ENCODE measurements around the gene FHAD1.

The FHAD1 gene

DNA sequence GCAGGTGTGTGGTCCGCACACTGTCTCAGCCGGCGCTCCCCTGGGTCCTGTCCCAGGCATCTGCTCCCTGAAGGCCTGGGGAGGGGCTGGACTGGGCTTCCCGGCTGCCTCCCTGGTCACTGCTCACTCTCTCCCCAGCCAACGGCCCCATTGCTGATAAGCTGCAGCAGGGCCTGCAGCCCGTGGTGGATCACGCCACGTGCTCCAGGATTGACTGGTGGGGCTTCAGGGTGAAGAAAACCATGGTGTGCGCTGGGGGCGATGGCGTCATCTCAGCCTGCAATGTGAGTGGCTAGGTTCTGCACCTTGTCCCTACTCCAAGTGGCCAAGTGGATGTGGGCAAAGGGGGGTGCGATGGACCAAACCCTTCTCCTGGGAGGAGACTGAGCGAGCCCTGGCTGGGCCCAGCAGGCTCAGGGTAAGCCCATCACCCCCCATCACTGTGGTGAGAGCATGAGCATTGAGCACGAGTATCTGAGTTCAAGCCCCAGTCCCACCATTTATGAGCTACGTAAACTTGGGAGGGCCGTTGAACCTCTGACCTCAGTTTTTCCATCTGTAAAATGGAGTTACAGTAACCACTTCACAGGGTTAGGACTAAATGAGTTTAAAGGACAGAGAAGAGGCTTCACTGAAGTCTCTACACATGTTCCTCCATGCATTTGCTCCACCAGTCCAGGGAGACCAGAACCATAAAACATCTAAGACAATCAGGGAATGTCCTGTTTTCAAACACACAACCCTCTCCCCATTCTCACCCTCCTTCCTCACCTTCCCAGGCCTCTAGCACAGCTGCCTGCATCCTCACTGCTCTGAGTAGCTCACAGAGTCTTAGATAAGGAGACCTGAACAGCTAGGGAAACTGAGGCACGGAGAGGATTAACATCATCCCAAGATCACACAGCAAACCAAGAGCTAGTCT lies 197.7 kb downstream of the FHAD1 start:
- DNase-seq, result no peak

DNA sequence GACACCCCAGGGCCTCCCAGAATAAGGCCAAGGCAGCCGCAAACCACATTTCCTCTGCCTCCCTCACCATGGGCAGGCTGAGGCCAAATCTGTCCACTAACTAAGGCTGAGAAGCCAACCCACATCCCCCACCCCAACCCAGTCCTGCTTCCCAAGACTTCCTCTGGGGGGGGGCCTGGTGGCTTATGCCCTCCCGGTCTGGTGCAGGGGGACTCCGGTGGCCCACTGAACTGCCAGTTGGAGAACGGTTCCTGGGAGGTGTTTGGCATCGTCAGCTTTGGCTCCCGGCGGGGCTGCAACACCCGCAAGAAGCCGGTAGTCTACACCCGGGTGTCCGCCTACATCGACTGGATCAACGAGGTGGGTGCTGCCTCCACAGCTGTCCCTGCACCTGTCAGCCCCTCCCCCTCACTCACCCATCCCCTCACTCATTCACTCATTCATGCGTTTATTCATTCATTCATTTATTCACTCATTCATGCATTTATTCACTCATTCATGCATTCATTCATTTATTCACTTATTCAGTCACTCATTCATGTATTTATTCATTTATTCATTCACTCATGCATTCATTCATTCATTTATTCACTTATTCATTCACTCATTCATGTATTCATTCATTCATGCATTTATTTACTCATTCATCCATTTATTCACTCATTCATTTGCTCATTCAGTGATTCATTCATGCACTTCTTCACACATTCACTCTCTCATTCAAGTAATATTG lies 198.5 kb downstream of the FHAD1 start:
- DNase-seq, result no peak

DNA sequence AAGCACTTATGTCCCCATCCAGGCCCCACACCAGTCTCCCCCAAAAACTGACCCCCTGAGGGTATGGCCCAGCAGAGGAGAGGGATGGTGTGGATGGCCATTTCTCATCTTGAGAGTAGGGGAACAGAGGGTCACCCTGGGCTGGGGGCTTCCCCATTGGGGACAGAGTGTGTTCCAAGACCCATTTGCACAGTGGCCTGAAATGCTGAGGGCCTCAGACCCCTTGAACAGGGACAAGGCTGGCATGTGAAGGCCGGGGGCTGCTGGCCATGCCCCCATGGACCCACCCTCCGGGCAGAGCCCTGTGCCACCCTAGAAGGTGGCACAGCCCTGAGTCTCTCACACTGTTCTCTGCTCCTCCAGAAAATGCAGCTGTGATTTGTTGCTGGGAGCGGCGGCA lies 199.2 kb downstream of the FHAD1 start:
- no peak for DNase-seq
